BJ (cell line): ENCODE measurements around the gene LMNTD2. TPM values are rescaled to one million over a fixed set of nuclear protein-coding genes. Genes with fewer than 3 reads are reported as not detected.

Source experiments
- CTCF ChIA-PET: fragments of 350-600 bp; formaldehyde crosslinking; extraction: SDS; loops from one replicate; lab custom pipeline; 2021; ENCODE audit warnings: antibody characterized with exemption, inconsistent platforms; lab: Yijun Ruan, JAX
- POLR2A ChIA-PET: fragments of 300-600 bp; sonication (Branson Sonifier 250); formaldehyde crosslinking; extraction: SDS; loops from one replicate; lab custom pipeline; 2021; ENCODE audit warnings: antibody characterized with exemption; lab: Charles Lee
- DNase-seq: peaks from one replicate; pipeline ENCODE4 v3.0.0-alpha.2; 2011; ENCODE audit warnings: low read depth
- H3K27me3 ChIP-seq: 2 replicates; pipeline ENCODE4 v1.6.0; 2011; ENCODE audit warnings: low read length; ENCODE audit not compliant: control insufficient read depth, insufficient read depth
- H3K36me3 ChIP-seq: 2 replicates; pipeline ENCODE4 v1.5.1; 2011; ENCODE audit warnings: low read length; ENCODE audit not compliant: control insufficient read depth, insufficient read depth
- H3K4me3 ChIP-seq: 2 replicates; pipeline ENCODE4 v1.5.1; 2011; ENCODE audit warnings: low read depth, mild to moderate bottlenecking, control low read depth, low read length
- polyA plus RNA-seq: library from polyadenylated mRNA; depleted of rRNA; stranded (reverse); fragments of >200 nt; gene quantifications from 2 replicates; pipeline ENCODE4 v1.2.3, GENCODE V29; 2011
- TF ChIP-seq, protein P1 (sequence below): IDR thresholded peaks from 2 replicates; pipeline ENCODE4 v1.5.1; 2011; ENCODE audit warnings: low read depth, mild to moderate bottlenecking, control low read depth, inconsistent platforms, low read length, moderate library complexity; ENCODE audit not compliant: insufficient read depth

The LMNTD2 gene
- polyA plus RNA-seq, 1 experiment, result 2.5 TPM

DNA sequence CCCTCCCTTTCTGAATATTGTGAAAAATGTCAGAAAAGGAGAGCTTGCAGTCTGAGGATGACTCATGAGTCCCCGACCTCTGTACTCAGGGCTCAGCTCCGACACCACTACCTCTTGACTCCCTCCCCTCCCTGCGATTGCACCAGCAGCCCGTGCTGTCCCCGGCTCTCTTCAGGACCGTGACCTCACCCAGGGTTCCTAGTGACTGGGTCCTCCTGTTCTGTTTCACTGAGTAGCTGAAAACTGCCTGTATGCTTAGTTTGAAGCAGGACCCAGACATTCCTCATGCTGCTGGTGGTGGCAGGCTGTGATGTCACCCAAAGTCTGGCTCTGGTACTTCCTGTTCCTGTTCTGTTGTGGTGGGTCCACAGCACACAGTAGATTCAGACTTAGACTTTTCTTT, 27.4 kb upstream of the LMNTD2 start:
- CTCF ChIA-PET, result interaction anchor here (1.7 kb wide), 1 partner anchor 33 kb away, joined by 3 read pairs; no protein-coding TSS in a partner anchor
- DNase-seq, result no peak
- POLR2A ChIA-PET, result no interaction called here
- Histone ChIP-seq H3K27me3 (no peaks in the 10 kb centered on the region), H3K4me3 (no peak overlapping the region), H3K36me3 (peaks cover 29% of the 10 kb centered on the region)
- TF ChIP-seq, protein P1, sequence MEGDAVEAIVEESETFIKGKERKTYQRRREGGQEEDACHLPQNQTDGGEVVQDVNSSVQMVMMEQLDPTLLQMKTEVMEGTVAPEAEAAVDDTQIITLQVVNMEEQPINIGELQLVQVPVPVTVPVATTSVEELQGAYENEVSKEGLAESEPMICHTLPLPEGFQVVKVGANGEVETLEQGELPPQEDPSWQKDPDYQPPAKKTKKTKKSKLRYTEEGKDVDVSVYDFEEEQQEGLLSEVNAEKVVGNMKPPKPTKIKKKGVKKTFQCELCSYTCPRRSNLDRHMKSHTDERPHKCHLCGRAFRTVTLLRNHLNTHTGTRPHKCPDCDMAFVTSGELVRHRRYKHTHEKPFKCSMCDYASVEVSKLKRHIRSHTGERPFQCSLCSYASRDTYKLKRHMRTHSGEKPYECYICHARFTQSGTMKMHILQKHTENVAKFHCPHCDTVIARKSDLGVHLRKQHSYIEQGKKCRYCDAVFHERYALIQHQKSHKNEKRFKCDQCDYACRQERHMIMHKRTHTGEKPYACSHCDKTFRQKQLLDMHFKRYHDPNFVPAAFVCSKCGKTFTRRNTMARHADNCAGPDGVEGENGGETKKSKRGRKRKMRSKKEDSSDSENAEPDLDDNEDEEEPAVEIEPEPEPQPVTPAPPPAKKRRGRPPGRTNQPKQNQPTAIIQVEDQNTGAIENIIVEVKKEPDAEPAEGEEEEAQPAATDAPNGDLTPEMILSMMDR, result no peak

DNA sequence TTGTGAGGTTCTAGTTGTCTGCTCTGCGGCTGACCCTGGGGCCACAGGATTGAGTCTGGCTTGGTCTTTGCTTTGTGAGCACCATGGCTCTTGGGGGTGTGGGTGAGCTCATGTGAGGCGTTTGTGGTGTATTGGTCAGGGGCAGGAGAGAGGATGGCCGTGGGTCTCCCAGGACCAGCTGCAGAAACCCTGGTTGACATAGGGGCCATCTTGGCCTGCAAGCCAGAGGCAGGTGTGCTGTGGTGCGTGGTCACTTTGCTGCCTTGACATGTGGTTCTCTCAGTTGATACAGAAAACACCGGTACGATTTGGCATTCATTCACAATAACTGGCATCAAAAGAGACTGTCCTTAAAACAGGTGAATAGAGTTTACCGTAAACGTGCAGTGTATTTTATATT, 27.0 kb upstream of the LMNTD2 start:
- H3K36me3 ChIP-seq, result peaks cover 24% of the 10 kb centered on the region

DNA sequence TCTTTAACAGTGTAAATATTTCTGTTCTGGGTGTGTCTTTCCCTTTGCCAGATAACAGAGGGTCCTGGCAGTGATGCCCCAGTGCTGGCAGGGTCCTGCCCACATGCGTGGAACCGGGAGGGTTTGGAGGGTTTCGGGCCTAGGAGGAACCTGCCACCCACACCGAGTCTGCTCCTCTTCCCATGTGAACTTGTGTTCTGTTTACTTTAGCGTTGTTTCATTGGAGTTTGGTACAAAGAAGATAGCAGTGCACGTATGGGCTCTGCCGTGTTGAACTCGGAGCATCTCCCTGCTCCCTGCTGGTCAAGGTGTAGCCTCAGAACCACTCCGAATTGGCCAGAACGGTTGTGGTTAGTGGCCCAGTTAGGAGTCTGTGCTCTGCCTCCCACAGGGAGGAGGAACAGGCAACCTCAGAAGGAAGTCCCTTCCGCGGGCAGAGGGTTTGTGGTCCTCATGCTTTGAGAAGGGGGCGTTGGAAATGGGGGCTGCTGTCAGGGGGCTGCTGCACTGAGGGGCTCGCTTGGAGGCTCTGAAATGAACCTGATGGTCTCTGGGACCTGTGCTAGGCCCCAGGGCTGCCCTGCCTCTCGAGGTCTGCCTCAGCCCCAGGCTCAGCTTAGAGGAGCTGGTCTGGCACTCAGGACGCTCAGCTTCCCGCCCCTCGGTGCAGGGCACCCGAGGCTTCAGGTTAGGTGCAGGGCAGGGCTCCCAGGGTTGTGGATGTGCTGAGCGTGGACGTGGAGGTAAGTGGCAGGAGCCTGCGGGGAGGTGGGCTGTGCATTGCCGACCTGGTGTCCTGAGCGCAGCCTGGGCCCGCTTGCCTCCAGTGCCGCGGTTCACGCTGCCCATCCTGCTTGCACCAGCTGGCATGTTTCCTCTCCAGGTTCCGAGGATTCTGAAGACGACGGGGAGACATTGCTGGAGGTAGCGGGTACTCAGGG, 26.1 kb upstream of the LMNTD2 start:
- ChIA-PET CTCF (no interaction called here), POLR2A (no interaction called here)
- TF ChIP-seq, protein P1, result no peak
- no peak overlapping the region for H3K4me3 ChIP-seq
- peaks cover 25% of the 10 kb centered on the region for H3K36me3 ChIP-seq
- DNase-seq, result no peak
- no peaks in the 10 kb centered on the region for H3K27me3 ChIP-seq

More for the DNA sequence above, 27.0 kb upstream of the LMNTD2 start:
- no peak for DNase-seq
- H3K4me3 ChIP-seq, result no peak overlapping the region
- ChIA-PET POLR2A (no interaction called here), CTCF (no interaction called here)
- H3K27me3 ChIP-seq, result no peaks in the 10 kb centered on the region
- TF ChIP-seq, protein P1, result no peak

- CTCF ChIA-PET, result interaction anchor here (1.5 kb wide), 1 partner anchor 12 kb away, joined by 3 read pairs; no protein-coding TSS in a partner anchor
- peaks cover 18% of the 10 kb centered on the region for H3K36me3 ChIP-seq
- TF ChIP-seq, protein P1, result no peak
- DNase-seq, result no peak
- no peaks in the 10 kb centered on the region for H3K27me3 ChIP-seq
- H3K4me3 ChIP-seq, result no peak overlapping the region
- POLR2A ChIA-PET, result no interaction called here
Observed at GRCh38 chr11:584287-584686, 23.7 kb upstream of the LMNTD2 start.

DNA sequence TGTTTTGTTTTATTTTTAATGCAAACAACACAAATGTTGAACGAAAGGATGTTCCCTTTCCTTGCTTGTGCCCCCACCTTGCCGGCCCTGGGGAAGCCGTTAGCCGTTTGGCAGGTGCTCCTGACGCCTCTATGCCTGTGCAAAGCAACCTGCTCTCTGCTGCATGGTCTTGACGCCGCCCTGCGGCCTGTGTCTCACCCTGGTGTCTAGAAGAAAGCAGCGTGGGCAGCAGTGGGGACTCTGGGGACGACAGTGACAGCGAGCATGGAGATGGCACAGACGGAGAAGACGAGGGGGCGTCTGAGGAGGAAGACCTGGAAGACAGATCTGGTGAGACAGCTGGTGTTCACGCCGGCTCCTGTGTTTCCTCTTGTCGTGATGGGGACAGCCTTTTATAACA, 21.2 kb upstream of the LMNTD2 start:
- ChIA-PET CTCF (no interaction called here), POLR2A (no interaction called here)
- Histone ChIP-seq H3K36me3 (peaks cover 16% of the 10 kb centered on the region), H3K27me3 (no peaks in the 10 kb centered on the region), H3K4me3 (no peak overlapping the region)
- TF ChIP-seq, protein P1, result no peak
- DNase-seq, result no peak
